ENCODE measurements around the gene TSN.

TSN gene

DNA sequence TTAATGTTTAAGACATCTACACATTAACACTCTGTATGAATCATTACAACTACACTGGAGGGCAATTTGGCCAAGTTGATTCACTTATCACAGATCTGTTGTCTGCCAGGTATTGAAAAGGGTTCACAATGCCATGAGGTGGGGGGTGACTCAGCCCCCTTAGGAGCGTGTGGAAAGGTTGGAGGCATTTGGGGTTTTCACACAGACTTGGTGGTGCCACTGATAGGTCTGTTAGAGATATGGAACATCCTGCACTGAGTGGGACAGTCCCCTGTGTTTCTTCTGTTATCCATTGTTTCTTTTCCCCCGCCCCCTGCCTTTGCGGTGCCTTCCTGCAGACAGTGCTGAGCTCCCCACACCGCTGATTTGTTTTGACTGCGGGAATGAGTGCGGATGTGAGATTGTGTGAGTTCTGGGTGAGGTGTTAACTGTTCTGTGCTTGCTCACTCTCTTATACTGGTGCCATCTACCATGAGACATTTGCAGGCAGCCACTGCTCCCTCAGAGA lies 9.3 kb upstream of the TSN start:
- DNase-seq = no peak

DNA sequence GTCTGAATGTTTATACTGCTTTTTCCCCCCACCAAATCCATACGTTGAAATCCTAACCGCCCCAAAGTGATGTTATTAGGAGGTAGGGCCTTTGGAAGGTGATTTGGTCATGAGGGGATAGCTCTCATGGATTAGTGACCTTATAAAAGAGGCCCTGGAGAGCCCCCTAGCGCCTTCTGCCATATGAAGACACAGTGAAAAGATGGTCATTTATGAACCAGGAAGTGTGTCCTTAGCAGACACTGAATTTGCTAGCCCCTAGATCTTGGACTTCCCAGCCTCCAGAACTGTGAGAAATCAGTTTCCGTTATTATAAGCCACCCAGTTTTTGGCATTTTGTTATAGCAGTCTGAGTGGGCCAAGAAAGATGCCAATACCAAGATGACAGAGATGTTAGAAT lies 7.2 kb upstream of the TSN start:
- DNase-seq = peak in 1 of 2 experiments; percentile 31

DNA sequence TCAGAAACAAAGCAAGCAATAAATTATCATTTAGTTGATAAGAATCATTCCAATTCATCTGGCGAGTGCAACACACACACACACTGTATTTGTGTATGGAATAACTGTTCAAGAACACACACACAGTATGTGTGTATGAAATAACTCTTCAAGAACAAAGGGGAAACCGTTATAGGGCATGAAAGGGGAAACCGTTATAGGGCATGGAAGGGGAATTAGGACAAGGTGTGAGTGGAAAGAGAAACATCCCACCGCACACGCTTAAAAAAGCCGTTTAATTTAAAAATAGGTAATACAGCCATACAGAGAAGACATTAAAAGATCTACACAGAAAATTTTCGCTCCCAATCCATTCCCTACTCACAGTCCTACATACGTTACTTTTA lies 607 bp upstream of the TSN start:
- DNase-seq = no peak

DNA sequence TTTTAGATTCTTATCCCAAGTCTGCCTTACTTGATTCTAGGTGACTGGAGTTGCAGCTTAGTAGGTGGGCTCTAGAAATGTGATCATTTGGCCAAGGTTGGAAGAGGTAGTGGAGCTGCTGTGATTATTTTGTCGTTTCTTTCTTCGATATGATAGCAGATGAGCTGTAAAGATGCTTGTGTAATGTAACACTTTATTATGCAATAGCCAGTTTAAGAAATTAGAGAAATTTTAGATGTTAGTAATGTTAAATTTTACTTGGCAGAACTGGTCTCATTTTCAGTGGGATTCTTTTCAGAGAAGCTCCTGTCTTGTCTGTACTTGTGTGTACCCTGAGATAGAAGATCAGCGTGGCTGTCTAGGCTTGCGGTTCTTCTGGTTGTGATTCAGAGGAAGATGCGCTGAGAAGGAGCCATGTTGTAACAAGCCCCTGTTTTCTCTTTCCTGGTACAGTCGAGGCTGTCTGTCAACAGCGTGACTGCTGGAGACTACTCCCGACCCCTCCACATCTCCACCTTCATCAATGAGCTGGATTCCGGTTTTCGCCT lies 9.3 kb downstream of the TSN start:
- no peak for DNase-seq

DNA sequence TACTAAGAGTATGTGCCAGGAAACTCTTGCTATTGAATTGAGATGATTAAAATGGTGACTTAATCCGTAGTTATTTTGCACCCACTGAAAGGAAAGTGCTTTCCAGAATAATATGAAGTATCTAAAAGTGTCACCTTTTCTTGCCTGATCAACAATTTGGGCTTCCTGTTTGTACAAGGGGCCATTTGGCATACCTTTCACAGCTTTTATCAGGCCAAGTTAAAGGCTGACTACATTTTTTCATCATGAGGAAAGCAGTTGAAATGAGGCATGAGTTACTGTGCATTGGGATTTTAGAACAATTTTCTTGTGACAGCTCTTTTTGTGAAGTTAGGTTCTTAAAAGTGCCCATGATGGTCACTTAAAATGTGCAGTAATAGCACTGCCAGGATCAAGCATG lies 11.2 kb downstream of the TSN start:
- DNase-seq = no peak

DNA sequence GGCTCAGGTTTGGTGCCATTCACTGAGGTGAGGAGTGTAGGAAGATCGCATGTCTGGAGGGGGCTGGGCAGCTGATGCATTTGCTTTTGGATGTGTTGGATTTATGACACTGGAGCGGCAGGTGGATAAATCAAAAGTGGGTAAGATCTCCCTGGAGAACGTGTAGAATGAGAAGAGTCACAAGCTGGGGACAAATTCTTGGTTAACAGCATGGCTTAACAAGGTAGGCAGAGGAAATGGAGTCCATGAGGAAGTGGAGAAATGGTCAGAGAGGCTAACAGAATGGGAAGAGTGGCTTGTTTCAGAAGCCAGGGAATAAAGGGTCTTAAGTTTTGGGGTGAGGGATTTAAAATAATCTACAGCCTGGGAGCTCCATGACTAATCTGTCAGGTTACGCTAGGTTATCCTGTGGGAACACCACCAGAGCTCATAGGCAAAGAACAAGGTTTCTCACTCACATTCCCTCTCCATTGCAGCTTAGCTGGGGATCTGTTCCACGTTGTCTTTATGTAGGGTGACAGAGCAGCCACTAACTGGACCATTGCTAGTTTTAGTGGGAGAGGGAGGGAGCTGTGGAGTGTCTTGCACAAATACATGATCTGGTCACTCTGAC lies 12.8 kb downstream of the TSN start:
- DNase-seq = no peak

DNA sequence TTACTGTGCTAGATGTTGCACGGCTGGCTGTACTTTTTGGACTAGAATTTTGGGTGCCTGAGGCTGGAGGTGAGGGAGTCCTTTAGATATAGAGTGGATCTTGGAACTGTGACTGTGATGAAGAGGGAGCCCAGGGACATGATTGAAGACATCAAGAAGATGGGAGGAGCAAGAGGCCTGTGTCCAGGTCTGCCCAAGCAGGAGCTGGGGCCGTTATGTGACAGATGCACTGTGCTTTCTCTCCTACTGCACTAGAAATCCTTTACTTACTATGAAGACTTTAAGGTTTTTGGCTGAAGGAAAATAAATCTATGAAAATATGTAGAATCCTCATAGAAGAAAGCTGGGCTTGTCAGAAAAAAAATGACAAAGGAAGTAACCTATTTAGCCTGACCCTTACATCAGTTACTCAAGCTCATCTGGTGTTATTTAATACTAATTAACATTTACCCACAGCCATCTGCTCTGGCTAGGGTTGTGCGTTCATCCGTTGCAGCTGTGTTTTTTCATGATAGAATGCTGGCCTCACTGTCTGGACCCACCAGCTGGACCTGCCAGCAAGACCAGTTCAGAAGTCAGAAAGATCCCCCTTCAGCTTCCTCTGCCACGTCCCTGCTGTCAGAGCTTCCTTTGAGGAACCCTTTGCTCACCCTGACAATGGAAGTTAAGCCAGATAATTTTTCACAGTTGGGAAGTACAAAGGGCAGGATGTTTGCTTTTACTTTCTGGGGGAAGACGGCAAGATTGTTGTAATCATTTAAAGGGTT lies 16.7 kb downstream of the TSN start:
- DNase-seq = no peak

DNA sequence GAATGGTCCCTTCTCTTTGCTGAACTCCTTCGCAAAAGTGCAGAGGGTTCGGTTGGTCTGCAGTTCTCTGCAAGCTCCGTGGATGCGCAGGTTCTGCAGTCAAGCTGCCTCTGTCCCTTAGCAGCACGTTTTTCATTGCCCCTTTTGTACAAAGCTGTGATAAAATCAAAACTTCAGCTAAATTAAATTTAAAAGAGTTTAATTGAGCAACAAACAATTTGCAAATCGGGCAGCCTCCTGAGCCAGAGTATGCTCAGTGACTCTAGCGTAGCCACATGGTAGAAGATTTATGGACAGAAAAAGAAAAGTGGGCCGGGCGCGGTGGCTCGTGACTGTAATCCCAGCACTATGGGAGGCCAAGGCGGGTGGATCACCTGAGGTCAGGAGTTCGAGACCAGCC lies 18.8 kb downstream of the TSN start:
- DNase-seq = no peak

DNA sequence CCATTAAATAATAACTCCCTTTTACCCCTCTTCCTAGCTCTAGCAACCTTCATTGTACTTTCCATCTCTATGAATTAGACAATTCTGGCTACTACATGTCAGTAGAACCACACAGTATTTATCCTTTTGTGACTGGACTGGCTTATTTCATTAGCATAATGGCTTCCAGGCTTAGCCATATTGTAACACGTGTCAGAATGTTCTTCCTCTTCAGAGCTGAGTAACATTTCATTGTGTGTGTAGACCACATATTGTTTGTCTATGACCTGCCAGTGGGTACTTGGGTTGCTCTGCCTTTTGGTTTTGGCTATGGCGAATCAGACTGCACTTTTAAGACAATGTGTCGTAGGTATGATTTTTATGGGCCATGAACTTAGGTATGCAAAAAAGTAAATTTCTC lies 20.9 kb downstream of the TSN start:
- no peak for DNase-seq

DNA sequence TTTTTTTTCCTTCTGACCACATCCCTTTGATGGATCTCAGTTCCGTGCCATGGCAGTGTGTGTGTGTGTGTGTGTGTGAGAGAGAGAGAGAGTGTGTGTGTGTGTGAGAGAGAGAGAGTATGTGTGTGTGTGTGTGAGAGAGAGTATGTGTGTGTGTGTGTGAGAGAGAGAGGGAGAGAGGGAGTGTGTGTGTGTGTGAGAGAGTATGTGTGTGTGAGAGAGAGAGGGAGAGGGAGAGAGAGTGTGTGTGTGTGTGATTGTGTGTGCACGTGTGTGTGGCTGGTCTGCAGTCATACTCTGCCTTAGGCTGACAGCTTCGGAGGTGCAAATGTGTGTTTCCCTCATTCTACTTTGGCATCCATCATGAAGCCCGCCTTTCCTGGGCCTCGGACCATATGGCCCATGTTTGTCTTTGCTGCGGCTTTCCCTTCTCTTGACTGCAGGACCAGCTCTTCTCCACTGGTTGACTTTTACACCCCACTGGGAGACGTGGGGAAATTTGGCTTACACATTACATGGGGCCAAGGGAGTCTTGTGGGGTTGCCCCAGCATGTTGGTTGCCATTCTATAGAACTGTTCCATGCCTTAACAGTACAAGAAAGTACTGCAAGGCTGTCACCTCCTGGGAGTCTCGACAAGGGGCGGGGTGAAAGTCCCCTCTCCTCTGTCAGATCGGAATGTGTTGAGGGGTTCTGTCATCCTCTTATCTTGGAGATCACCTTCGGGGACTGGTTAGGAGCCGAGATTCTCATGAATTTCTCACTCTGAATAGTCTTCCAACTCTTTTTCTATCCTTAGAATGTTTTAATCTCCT lies 21.6 kb downstream of the TSN start:
- DNase-seq = no peak

DNA sequence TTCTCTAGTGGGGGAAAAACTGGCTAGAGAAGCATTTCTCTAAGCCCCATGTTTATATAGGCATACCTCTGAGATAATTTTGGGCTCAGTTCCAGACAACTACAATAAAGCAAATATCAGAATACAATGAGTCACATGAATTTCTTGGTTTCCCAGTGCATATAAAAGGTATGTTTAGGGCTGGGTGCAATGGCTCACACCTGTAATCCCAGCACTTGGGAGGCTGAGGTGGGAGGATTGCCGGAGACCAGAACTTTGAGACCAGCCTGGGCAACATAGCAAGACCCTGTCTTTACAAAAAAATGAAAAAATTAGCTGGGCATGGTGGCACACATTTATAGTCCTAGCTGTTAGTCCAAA lies 22.2 kb downstream of the TSN start:
- DNase-seq = no peak

DNA sequence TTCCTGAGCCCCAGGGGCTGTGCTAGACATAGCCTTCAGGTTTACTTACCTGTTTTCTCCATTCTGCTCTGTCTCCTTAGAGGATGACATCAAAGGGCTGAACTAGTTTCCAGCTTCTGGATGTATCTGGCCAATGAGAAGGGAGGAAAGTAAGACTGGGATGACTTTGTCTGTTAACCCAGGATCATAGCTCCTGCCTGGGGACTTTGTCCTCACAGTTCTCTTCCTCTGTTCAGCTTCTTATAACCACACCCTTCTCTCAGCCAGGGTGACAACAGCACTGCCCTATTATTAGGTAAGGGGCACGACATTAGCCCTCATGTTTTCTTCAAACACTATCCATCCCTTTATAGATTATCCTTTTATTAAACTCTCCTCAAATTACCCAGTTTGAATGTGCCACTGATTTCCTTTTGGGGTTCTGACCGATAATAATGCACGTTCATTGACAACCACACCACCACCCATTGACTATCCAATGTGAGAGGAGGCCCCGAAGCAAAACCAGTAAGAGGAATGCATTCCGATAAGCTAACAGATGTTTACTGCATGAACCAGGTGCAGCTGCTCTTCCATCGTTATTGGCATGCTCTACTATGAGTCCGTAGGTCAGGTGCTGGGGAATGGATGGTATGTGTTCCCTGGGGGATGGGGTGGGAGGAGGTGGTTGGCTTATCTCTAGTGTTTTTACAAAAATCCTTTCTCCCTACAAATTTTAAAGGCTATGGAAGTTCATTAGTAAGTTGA lies 23.5 kb downstream of the TSN start:
- no peak for DNase-seq

DNA sequence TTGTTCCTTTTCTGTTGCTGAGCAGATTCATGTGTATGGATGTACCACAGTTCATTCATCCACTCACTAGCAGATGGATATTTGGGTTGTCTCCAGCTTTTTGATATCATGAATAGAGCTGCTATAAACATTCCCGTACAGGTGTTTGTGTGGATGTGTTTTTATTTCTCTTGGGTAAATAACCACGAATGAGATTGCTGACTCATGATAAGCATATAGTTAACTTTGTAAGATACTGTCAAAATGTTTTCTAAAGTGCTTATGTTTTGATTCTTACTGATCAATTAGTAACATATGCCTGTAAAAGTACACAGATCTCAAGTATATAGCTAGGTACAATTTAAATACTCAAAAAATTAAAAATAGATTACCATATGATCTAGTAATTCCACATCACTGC lies 27.7 kb downstream of the TSN start:
- no peak for DNase-seq

DNA sequence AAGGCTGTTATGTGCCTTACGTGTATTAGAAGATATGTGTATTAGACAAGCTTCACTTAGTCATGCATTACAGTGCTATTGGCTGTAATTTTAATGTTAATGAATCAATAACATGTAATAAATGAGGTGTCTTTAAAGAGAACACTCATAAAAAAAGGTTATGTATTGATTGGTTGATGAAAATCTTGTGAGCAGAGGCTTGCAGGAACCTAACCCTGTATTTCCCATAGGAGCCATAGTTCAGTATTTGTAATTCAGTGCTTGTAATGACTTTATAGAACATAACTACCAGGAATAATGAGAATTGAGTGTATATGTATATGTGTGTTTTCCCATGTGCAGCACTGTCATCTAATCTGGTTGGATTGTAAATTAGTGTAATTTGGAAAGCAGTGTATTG lies 33.2 kb downstream of the TSN start:
- DNase-seq = no peak

DNA sequence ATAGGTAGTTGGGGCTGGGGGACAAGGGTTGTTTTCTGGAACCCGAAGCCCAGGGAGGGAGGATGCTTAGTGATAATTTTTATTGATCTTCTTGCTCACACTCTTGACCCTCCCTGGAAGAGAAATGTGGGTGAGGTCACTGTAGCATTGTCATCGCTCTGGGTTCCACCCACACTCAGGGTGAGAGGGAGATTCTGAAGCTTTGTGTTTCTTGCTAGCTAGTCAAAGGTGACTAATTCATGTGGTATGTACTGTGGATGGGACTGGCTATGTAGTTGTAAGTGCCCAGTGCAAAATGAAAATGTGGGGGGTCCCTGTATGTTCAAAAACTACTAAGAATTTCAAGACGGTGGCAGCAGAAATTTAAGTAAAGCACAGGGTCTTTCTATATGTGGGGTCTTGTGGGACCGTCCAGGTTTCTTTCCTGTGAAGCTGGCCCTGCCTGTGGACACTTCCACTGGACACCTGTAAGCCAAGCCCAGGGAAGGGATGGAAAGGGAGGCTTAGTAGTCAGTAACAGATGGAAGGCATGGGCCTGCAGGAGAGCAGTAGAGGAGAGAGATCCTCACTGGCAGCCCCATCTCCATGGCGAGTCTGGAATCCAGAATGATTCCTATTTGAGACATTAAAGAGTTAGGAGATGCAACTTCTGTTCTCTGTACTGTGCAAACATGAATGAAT lies 35.0 kb downstream of the TSN start:
- DNase-seq = no peak

DNA sequence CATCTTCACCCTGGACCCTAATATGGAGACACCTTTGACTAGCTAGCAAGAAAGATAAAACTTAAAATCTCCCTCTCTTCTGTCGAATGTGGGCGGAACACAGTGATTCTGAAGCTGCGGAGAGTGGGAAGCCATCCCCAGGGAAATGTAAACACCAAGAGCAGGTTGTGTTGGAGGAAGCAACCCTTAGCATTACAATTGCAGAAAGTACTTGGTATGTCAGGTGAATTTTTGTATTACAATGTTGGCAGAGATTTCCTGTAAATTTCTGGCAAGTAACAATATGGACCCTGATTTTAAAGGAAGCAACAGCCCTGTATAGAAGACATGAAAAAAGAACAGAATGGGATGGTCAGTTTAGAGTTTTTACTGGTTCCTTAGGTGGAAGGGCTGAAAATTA lies 35.8 kb downstream of the TSN start:
- DNase-seq = no peak

DNA sequence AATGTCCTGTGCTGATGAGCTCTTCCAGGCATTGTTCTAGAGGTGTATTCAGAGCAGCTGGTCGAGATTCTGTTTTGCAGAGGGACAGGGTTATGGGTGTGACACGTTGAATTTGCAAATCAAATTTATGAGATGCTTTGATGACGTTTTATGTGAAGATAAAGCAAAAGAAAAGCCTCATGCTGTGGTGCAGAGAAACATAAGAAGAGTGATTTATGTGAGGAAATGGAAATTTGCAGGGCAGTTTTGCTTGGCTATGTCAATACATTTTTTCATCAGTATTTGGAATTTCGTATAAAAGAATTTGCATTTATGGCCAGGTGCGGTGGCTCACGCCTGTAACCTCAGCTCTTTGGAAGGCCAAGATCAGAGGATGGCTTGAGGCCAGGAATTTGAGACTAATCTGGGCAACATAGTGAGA lies 36.4 kb downstream of the TSN start:
- DNase-seq = no peak

DNA sequence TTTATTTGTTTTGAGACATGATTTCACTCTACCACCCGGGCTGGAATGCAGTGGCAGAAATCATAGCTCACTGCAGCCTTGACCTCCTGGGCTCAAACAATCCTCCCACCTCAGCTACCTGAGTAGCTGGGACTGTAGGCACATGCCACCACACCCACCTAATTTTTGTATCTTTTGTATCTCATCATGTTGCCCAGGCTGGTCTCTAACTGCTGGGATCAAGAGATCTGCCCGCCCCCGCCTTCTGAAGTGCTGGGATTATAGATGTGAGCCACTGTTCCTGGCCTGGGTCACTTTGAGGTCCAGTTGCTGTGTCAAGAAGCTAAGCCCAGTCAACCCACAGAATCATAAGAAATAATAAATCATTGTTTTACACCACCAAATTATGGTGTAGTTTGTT lies 38.4 kb downstream of the TSN start:
- no peak for DNase-seq

DNA sequence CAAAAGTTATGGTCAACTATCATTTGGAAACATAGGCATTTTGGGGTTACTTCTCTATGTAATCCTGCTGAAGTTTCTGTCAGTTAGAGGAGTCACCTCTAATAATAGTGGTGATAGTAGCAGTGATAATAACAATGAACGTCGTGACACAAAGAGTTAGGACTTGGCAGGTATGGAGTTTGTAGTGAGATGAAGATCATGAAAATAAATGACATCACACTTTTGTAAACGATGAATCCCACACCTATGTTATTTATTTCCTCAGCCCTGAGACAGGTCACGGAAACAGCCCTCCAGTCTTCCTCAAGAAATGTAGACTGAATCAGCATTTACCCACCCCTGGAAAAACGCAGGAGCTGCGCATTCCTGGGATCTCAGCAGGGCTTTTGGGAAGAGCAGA lies 38.8 kb downstream of the TSN start:
- DNase-seq = no peak

DNA sequence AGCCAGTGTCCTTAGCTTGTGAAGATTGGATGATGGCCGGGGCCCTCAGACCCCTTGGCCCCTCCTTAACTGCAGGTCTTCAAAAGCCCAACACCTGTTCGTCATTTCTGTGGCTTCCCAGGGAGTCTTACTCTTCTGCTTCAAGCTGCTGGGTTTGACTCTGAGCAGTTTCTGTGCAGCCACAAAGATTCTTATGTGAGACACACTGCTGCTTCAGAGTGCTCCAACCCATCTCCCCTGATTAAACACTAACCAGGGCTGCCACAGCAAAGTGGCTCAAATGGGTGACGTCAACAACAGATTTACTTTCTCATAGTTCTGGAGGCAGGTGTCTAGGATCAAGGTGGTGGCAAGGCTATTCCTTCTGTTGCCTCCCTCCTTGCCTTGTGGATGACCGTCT lies 40.8 kb downstream of the TSN start:
- no peak for DNase-seq

DNA sequence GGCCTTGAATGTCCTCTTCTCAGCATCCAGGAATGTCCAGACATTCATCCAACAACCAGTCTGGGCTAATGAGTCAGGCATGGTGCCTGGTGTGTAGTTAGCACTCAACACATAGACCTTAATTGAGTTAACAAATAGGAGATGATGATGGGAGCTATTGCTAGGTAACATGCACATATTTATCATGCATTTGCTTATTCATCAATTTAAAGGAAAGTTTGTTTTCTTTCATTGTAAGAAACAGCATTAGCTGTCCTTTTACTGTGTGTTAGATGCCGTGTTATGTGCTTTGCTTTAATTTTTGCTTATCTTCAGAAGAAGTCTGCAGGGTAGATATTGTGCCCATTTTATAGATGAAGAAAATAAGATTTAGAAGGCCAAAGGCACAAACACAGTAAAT lies 43.2 kb downstream of the TSN start:
- no peak for DNase-seq

DNA sequence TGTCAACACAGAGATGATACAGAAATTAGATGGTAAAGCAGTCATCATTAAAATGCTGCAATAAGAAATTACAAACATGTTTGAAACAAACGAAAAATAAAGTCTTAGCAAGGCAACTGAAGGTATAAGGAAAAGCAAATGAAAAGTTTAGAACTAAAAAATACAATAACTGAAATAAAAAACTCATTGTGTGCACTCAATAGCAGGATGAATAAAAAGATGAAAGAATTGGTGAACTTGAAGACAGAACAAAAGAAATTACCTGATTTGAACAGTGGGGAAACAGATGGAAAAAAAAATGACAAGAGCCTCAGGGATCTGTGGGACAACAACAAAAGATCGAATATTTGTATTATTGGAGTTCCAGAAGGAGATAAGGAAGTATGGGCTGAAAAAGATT lies 46.5 kb downstream of the TSN start:
- no peak for DNase-seq
